Loucy (cell line): ENCODE measurements around the gene NCKAP5.

Experiments used
- H2AFZ ChIP-seq: fragments of 200-600 bp; sonication (generic); 2 replicates; pipeline ENCODE4 v1.6.0; 2016; ENCODE audit warnings: antibody characterized with exemption, mild to moderate bottlenecking, low read length, moderate library complexity
- H3F3A ChIP-seq: fragments of 200-600 bp; 2 replicates; pipeline ENCODE4 v1.6.0; 2016; ENCODE audit warnings: antibody characterized with exemption, low read depth, mild to moderate bottlenecking
- H3K27me3 ChIP-seq: fragments of 200-600 bp; sonication (generic); 2 replicates; pipeline ENCODE4 v1.6.1; 2014; ENCODE audit warnings: low read length, mild to moderate bottlenecking; ENCODE audit not compliant: insufficient read depth, poor library complexity, severe bottlenecking
- H3K36me3 ChIP-seq: fragments of 200-600 bp; sonication (generic); 2 replicates; pipeline ENCODE4 v1.6.1; 2016; ENCODE audit warnings: low read length; ENCODE audit not compliant: insufficient read depth
- H3K4me1 ChIP-seq: fragments of 200-600 bp; sonication (generic); 2 replicates; pipeline ENCODE4 v1.5.1; 2014; ENCODE audit warnings: low read length, mild to moderate bottlenecking; ENCODE audit not compliant: insufficient read depth, poor library complexity, severe bottlenecking
- H3K4me2 ChIP-seq: fragments of 200-600 bp; sonication (generic); 2 replicates; pipeline ENCODE4 v1.6.0; 2014; ENCODE audit warnings: antibody characterized with exemption, low read length, low read depth, mild to moderate bottlenecking; ENCODE audit not compliant: poor library complexity, severe bottlenecking
- H3K4me3 ChIP-seq: fragments of 200-600 bp; sonication (generic); 2 replicates; pipeline ENCODE4 v1.5.1; 2014; ENCODE audit warnings: low read length, mild to moderate bottlenecking, mixed read lengths; ENCODE audit not compliant: poor library complexity, severe bottlenecking
- H3K79me2 ChIP-seq: fragments of 200-600 bp; sonication (generic); 2 replicates; pipeline ENCODE4 v1.6.1; 2014; ENCODE audit warnings: low read length; ENCODE audit not compliant: insufficient read depth
- H3K9ac ChIP-seq: fragments of 200-600 bp; sonication (generic); 2 replicates; pipeline ENCODE4 v1.6.0; 2014; ENCODE audit warnings: mild to moderate bottlenecking, low read depth, low read length, moderate library complexity; ENCODE audit not compliant: poor library complexity, severe bottlenecking
- H3K9me2 ChIP-seq: fragments of 200-600 bp; sonication (generic); replicated peaks from 2 replicates; pipeline ENCODE4 v1.6.1; 2016; ENCODE audit warnings: low read depth, low read length, mixed read lengths
- H3K9me3 ChIP-seq: fragments of 200-600 bp; sonication (generic); 2 replicates; pipeline ENCODE4 v1.6.1; 2014; ENCODE audit warnings: mild to moderate bottlenecking, antibody characterized with exemption, low read length, low read depth; ENCODE audit not compliant: insufficient read depth
- H4K20me1 ChIP-seq: fragments of 200-600 bp; sonication (generic); 2 replicates; pipeline ENCODE4 v1.6.0; 2014; ENCODE audit warnings: antibody characterized with exemption, low read length, mild to moderate bottlenecking; ENCODE audit not compliant: insufficient read depth, poor library complexity, severe bottlenecking
- CTCF ChIP-seq: fragments of 200-600 bp; sonication (generic); conservative IDR thresholded peaks from 2 replicates; pipeline ENCODE4 v1.5.1; 2014; ENCODE audit warnings: mild to moderate bottlenecking, antibody characterized with exemption, low read length
- EZH2phosphoT487 ChIP-seq: fragments of 200-600 bp; IDR thresholded peaks from 2 replicates; pipeline ENCODE4 v1.6.1; 2018; ENCODE audit warnings: antibody characterized with exemption, mild to moderate bottlenecking, moderate library complexity, borderline replicate concordance

NCKAP5 gene

GRCh38 chr2:133157141-133157540 is 411.1 kb downstream of the NCKAP5 start:
- H3K27me3 ChIP-seq: no peaks in the 10 kb centered on the region
- no peaks in the 10 kb centered on the region for H4K20me1 ChIP-seq
- no peak overlapping the region for H3K4me3 ChIP-seq
- H3K36me3 ChIP-seq: no peaks in the 10 kb centered on the region
- no peaks in the 10 kb centered on the region for H3K9me2 ChIP-seq
- no peak overlapping the region for H2AFZ ChIP-seq
- no peaks in the 10 kb centered on the region for H3K4me1 ChIP-seq
- H3K9me3 ChIP-seq: no peaks in the 10 kb centered on the region
- H3K4me2 ChIP-seq: no peak overlapping the region
- no peaks in the 10 kb centered on the region for H3K79me2 ChIP-seq
- no peak overlapping the region for H3K9ac ChIP-seq
- TF ChIP-seq EZH2phosphoT487: no peak
- no peak for TF ChIP-seq CTCF
- no peaks in the 10 kb centered on the region for H3F3A ChIP-seq

- Histone ChIP-seq H3K36me3 (no peaks in the 10 kb centered on the region), H3K27me3 (no peaks in the 10 kb centered on the region), H4K20me1 (no peaks in the 10 kb centered on the region), H3F3A (no peaks in the 10 kb centered on the region), H2AFZ (no peak overlapping the region), H3K9me2 (0 out of 2 replicates have a peak, but pooled peaks cover 3% of the 10 kb centered on the region), H3K9ac (no peak overlapping the region), H3K4me2 (no peak overlapping the region), H3K9me3 (no peaks in the 10 kb centered on the region), H3K4me3 (no peak overlapping the region), H3K4me1 (no peaks in the 10 kb centered on the region), H3K79me2 (no peaks in the 10 kb centered on the region)
- TF ChIP-seq CTCF: no peak
- TF ChIP-seq EZH2phosphoT487: no peak
Observed at GRCh38 chr2:133152801-133153200, 415.5 kb downstream of the NCKAP5 start.

- Histone ChIP-seq H3K4me1 (no peaks in the 10 kb centered on the region), H3K27me3 (no peaks in the 10 kb centered on the region), H3K9ac (no peak overlapping the region), H3K9me2 (0 out of 2 replicates have a peak, but pooled peaks cover 3% of the 10 kb centered on the region), H4K20me1 (no peaks in the 10 kb centered on the region), H3K4me2 (no peak overlapping the region), H2AFZ (no peak overlapping the region), H3K9me3 (no peaks in the 10 kb centered on the region), H3K79me2 (no peaks in the 10 kb centered on the region), H3F3A (no peaks in the 10 kb centered on the region), H3K4me3 (no peak overlapping the region), H3K36me3 (no peaks in the 10 kb centered on the region)
- TF ChIP-seq EZH2phosphoT487 (no peak), CTCF (no peak)
Observed at GRCh38 chr2:133148187-133148586, 420.1 kb downstream of the NCKAP5 start.
